T-helper 1 cell treated with Interleukin-12 subunit alpha and Interleukin-12 subunit beta and Interleukin-4 antibody, amounts not matched to agents 30 ng/mL and 1 ng/mL, for 36 hours (primary cell): Measurements from ENCODE around the gene ADORA2A. TPM values are rescaled to one million over a fixed set of nuclear protein-coding genes. Genes with fewer than 3 reads are reported as not detected.

Experiments
- intact Hi-C: fragments of 100-400 bp; cut with micrococcal nuclease; formaldehyde crosslinking; loops from one replicate; pipeline ENCODE4 v1.15.1; 2024
- total RNA-seq: library from RNA; stranded (reverse); gene quantifications from 2 replicates; pipeline ENCODE4 v1.2.3, GENCODE V29; 2022

ADORA2A gene
- total RNA-seq, 1 donor from 2014 or later, result 22.2 TPM

- intact Hi-C loops, result no loop called here
Observed at GRCh38 chr22:24417200-24417599, 10.2 kb upstream of the ADORA2A start.

DNA sequence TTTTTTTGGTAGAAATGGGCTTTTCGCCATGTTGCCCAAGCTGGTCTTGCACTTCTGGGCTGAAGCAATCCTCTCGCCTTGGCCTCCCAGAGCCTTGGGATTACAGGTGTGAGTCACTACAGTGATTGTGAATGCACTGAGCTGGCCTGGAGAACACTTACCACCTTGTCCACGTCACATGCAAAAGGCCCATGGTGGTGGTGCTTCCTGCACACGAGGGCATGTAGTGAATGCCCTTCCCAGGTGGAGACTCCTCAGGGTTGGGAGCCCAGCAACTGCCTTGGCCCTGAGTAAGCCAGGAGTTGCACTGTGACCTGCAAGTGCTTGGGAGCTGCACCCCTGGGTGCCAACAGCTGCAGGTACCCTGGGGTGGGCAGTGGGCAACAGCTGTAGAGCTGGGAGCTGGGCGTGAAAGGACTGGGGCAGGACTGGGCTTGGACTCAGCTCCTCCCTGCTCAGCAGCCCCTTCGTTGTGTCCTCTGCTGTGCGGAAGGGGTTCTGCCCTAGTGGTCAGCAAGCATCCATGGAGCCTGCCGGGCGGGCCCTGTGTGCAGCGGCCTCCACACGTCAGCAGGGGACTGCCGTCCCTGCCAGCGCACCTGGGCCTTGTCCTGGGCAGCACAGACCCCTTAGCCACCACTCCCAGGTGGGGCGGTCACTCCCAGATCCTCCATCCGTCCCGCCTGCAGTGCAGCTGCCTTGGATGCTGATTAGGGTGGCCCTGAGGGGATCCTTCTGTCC, 9.3 kb upstream of the ADORA2A start:
- intact Hi-C loops, result no loop called here

- intact Hi-C loops, result no loop called here
Observed at GRCh38 chr22:24418786-24419474, 8.5 kb upstream of the ADORA2A start.

DNA sequence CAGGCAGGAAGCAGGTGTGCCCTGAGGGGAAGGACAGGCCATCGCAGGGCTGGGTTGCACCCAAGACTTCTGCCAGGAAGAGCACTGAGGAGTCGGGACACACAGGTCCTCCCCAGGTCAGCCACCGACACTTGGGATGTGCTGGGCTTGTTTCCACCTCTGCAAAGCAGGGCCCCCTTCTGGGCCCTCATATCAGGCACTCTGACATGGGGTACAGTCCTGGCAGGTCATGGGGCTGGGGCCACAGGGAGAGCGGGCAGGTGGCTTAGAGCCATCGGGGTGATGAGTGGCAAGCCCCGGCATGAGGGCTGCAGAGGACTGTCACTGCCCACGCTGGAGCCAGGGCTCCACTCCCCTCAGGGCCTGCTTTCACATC, 7.9 kb upstream of the ADORA2A start:
- intact Hi-C loops, result no loop called here

DNA sequence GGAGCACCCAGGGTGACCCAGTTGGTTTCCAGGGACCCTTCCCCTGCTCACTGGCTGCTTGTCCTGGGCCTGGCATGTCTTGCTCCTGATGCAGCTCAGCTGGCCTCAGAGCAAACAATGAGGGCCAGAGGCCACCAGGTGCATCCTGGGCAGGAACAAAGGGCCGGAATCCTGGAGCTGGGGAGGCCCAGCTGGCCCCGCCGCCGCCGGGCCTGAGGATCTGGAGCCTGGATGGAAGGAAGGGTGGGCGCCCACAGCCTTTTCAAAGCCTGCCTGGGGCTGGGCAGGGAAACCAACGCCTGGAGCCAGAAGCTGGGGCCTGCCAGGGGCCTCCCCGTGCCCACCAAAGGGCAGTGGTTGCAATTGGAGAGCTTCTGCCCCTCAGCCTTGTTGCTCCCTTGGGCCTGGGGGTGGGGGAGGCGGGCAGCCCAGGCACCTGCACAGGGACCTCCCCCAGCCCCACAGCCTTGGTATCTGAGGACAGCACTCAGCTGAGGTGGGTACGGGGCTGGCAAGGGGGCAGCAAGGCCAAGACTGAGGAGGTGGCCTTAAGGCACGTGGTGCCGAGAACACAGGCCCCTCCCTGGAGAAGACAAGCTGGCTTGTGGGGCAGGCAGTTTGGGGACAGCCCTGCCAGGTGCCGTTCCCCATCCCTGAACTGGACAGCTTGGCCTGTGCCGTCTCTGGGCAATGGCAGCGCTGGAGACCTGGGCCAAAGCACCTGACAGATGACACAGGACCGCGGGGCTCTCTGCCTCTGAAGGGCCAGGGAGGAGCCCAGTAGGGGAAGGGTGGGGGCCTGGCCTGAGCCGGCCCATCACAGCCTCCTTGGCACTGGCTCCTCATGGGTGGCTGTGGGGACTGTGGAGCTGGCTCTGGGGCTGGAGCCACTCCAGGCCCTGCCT, 7.1 kb upstream of the ADORA2A start:
- intact Hi-C loops, result loop anchor here (10.0 kb wide), 1 partner anchor 436 kb away; the partner anchor contains the start of gene GSTT2

- intact Hi-C loops, result loop anchor here (1.0 to 10.0 kb wide), 2 partner anchors 104 to 436 kb away; partner anchors contain the start of gene GSTT2
Observed at GRCh38 chr22:24420977-24421343, 6.4 kb upstream of the ADORA2A start.

DNA sequence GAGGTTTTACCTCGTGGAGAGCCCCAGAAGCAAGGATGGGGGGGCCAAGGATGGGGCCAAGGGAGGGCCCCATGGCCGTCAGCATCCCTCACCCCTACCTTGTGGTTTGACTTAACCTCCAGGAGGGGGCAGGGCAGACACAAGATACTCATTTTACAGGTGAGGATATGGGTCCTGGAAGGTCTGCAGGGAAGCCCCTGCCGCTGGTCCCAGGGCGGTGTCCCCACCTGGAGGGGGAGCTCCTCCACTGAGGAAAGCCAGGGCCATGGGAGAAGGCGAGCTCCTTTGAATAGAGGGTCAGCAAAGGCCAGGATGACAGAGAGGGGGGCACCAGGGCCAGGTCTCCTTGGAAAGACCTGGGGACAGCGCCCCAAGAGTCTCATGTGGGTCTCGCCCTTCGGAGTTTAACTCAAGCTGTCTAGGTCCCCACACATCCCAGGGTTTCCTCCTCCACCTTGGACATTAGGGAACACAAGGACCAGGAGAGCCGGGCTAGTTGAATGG, 5.9 kb upstream of the ADORA2A start:
- intact Hi-C loops, result loop anchor here (1.0 to 10.0 kb wide), 2 partner anchors 104 to 437 kb away; partner anchors contain the start of gene GSTT2

DNA sequence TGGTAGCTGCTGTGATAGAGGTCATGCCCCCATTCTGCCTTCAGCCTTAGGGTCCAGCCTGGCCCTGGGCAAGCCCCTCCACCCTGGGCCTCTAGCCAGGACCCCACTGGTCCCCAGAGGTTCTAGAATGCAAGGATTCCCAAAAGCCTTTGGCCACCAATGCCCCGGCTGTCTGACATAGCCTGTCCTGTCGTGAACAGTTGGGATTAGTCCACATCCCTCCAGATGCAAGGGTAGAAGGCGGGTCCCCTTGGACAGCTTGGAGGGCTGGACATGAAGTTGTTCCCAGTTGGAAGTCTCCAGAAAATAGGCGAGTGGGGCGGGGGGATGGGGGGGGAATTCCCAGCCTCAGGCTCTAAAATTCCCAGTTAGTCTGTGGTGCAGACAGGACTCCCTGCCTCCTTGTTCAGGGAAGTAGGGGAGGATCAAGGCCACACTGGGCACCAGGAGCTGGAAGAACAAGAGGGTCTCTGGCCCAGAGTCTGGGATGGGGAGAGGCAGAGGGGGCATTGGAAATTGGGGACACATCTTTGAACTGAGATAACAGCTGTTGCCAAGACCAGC, 5.2 kb upstream of the ADORA2A start:
- intact Hi-C loops, result loop anchor here (10.0 kb wide), 1 partner anchor 437 kb away; the partner anchor contains the start of gene GSTT2

DNA sequence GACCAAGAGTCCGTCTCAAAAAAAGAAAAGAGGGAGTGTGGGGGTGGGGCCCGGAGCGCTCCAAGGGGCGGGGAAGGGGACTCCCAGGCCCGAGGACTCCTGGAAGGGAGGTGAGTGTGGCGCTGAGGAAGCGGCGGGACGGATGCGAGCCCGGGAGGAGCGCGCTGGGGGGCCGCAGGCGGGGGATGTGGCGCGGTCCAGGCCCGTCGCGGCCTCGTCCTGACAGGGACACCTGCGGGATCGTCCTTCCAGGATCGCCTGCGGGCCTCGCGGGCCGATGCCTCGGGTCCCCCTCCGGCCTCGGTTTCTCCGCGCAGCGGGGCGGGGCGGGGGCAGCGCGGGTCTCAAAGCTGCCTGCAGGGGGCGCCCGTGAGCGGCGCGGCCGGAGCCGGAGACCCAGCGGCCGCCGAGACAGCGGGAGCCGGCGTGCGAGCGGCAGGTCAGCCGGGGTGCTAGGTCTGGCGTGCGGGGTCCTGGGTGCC, 3.8 kb upstream of the ADORA2A start:
- intact Hi-C loops, result loop anchor here (1.0 to 10.0 kb wide), 2 partner anchors 98 to 439 kb away; partner anchors contain the start of gene GSTT2

DNA sequence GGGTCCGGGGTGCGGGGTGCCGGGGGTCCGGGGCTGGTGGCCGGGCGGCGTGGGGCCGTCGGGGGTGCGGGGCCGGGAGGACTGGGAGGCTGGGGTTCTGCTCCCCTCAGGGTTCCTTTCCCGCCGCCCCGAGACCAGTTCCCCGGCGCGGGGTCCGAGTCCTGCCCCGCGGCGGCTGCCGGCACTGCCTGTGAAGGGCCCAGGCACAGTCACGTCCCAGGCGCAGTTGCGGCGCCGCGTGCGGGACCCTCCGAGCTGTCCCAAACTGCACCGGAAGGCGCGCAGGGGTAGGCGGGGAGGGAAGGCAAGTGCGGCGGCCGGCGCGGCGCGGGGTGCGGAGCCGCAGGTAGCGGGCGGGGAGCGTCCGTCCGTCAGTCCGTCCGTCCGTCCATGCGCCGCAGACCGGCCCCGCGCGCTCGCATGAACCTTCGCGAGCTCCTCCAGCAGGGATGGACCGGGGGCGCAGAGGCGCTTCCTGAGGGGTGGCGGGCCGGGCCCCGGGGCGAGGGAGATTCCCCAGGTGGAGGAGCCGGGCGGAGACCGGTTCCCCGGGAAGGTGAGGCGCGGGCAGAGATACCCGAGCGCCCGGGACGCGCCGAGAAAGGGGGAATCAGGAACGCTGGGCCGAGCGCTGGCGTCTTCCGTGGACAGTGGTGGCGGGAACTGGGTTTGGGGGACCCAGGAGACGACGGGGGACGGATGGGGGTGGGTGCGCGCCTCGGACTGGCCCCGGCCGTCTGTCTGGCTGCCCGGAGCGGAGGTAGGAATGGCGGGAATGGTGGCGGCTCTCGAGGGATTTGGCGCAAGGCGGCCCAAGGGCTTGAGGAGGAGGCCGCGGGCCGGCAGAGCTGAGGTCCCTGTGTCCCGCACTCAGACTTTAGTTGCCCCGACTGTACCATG, 3.1 kb upstream of the ADORA2A start:
- intact Hi-C loops, result loop anchor here (1.0 to 10.0 kb wide), 2 partner anchors 79 to 439 kb away; partner anchors contain the start of gene GSTT2

DNA sequence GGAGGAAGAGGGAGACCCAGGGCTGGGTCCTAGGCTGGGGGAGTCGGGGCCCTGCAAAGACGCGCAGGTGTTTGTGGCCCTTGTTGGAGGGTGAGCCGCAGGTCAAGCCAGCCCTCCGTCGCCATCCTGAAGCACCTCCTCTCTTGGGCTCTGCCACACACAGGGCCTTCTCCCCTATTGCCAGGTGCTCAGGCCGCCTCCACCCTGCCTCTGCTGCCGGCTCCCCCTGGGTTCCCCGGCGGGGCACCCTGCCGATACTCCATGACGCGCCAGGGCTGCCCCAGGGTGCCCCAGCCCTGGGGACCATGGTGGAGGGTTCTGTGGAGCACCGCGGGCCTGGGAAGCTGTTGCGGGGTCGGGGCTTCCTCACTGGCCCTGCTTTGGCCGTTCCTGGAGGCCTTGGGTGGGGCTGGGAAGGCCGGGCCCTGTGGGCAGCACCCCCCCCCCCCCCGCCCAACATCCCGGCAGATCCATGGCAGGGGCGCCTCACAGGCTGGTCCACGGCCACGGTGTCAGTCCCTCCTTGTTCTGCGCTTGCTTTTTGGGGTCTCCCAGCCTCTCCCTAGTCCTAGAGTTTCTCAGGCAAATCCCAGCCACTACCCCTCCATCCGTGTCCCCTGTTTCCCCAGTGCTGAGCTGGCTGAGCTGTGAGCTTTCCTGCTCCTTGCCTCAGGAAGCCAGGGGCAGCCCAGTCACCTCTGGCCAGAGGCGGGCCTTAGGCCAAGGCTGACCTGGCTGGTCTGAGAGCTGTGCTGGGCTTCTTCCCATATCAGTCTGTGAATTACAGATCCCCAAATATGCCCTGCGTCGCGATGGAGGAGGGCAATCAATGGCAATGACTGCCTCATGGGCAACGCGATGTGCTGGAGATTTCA, 2.3 kb upstream of the ADORA2A start:
- intact Hi-C loops, result loop anchor here (1.0 to 10.0 kb wide), 3 partner anchors 9 to 440 kb away; partner anchors contain the start of gene GSTT2

DNA sequence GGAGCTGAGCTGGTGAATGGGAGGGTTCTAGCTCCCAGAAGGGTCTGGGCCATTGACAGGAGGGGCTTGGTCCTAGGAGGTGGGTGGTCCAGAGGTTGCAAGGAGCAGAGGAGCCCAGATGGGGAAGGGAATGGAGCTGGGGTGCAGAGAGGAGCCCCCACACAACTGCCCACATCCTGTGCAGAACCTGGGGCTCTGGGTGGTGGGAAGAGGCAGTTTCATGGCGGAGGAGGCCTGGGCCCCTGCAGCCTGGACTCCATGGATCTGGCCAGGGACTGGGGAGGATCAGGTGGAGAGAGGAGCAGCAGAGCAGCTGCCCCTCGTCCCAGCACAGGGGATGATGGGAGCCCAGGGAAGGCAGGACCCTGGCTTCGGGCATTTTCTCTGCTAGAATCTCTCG, 963 bp upstream of the ADORA2A start:
- intact Hi-C loops, result loop anchor here (10.0 kb wide), 1 partner anchor 442 kb away; the partner anchor contains the start of gene GSTT2

DNA sequence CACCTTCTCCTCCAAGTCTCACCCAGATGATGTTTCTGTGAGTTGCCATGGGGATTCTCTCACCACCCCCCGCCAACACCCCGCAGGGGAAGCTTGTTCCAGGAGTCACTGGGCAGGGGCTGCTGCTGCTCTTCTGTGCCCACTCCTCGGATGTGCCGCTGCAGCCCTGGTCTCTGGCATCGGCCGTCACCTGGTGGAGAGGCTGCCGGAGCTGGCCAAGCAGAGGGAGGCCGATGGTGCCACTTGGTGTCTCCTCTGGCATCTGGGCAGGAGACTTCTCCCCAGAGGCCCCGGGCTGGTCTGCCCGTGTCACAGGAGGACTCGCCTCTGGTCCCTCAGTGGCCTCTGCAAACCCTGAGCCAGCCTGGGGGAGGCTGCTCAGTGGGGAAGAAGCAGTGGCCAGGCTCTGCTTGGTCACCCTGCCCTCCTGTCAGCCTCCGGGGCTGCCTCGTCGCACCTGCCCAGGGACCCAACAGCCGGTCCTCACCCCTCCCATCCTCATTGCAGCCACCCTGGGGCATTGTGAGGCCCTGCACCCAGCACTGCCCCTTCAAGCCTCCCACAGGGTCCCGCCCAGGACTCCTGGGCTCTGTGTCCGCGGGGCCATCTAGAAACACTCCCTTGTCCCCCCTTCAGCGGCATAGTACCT, 424 bp upstream of the ADORA2A start:
- intact Hi-C loops, result loop anchor here (1.0 to 10.0 kb wide), 3 partner anchors 98 to 442 kb away; partner anchors contain the start of gene GSTT2

GRCh38 chr22:24428751-24429410, 1.5 kb downstream of the ADORA2A start:
- intact Hi-C loops, result loop anchor here (2.0 to 10.0 kb wide), 2 partner anchors 158 to 444 kb away; partner anchors contain the start of genes GSTT2 and SPECC1L

DNA sequence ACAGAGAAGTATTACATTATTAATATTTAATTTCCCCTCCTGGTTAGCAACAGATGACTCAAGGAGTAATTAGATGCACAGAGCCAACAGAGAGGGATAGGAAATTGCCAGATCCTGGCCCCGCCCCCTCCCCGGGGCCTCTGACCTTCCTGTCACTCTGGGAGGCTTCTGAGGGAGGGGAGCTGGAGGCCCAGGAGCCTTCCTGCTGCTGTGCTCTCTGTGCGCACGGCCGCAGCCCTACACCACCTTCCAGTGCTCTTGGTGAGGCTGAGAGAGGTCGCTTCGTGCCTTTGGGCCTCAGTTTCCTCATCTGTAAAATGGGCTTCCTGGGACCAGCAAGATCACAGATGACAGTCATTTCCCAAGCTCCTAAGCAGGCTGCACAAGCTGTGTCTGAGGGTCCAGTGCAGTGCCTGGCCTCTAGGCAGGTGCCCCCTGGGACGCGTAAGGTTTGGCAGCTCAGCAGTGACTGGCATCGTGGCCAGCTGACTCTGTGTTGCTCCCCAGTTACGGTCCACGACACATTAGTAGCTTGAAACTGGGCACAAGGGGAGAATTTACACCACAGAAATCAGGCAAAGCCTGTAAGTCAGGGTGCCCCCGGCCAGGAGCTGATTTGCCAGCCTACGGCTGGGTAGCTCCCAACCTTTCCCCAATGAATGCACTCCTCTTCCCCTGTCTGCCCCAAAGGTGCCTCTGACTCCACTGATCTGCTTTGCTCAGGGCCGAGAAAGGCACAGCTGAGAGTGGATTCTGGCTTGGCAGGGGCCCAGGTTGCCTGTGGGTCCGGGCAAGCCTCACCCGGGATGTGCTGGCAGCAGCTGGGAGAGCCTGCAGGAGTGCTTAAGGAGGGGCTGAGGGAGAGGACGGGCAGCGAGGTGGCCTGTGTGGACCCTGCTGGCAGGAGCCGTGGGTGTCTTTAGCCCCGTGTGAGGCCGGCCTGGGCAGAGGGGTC, 2.3 kb downstream of the ADORA2A start:
- intact Hi-C loops, result loop anchor here (2.0 to 10.0 kb wide), 5 partner anchors 159 to 445 kb away; partner anchors contain the start of genes GGT1, GSTT2 and SPECC1L
